Kidney epithelial cell (primary cell): ENCODE data around the gene CSPG4. TPM values are rescaled to one million over a fixed set of nuclear protein-coding genes. Genes with fewer than 3 reads are reported as not detected.
"Not testable (repeated sequence)": the region's sequence is repeated elsewhere in the genome, so short reads cannot be mapped to it uniquely, and the experiment has no call there.

Experiments
- DNase-seq: peaks from one replicate; pipeline ENCODE4 v3.0.0-alpha.2; 2010; ENCODE audit warnings: low read depth
- H3K27me3 ChIP-seq: 2 replicates; pipeline ENCODE4 v1.6.0; 2011; ENCODE audit warnings: low read length; ENCODE audit not compliant: control insufficient read depth, insufficient read depth
- H3K36me3 ChIP-seq: 2 replicates; pipeline ENCODE4 v1.5.1; 2011; ENCODE audit warnings: low read length; ENCODE audit not compliant: control insufficient read depth, insufficient read depth
- H3K4me3 ChIP-seq: 2 replicates; pipeline ENCODE4 v1.5.1; 2011; ENCODE audit warnings: low read depth, mild to moderate bottlenecking, control low read depth, low read length
- total RNA-seq: library from RNA; depleted of rRNA; stranded (reverse); fragments of >200 nt; gene quantifications from 2 replicates; pipeline ENCODE4 v1.2.3, GENCODE V29; 2015
- TF ChIP-seq, protein P1 (sequence below): IDR thresholded peaks from 2 replicates; pipeline ENCODE4 v1.5.1; 2011; ENCODE audit warnings: mild to moderate bottlenecking, moderate library complexity, low read length, control low read depth, inconsistent platforms; ENCODE audit not compliant: insufficient read depth, poor library complexity, severe bottlenecking

Gene CSPG4
- total RNA-seq, 1 donor from 2014 or later, result 1.7 TPM

DNA sequence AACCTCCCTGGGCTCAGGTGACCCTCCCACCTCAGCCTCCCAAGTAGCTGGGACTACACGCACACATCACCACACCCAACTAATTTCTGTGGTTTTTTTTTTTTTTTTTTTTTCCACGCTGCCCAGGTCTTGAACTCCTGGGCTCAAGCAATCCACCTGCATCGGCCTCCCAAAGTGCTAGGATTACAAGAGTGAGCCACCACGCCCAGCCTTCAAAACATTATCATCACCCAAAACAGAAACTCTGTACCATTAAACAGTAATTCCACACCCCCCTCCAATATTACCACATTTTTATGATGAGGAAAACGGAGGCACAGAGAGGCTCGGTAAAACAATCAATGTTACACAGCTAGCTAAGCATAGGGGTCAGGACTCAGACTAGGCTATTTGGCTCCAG is 76.6 kb downstream of the CSPG4 start:
- Histone ChIP-seq H3K36me3 (no peaks in the 10 kb centered on the region), H3K4me3 (no peak overlapping the region), H3K27me3 (no peaks in the 10 kb centered on the region)
- TF ChIP-seq, protein P1, sequence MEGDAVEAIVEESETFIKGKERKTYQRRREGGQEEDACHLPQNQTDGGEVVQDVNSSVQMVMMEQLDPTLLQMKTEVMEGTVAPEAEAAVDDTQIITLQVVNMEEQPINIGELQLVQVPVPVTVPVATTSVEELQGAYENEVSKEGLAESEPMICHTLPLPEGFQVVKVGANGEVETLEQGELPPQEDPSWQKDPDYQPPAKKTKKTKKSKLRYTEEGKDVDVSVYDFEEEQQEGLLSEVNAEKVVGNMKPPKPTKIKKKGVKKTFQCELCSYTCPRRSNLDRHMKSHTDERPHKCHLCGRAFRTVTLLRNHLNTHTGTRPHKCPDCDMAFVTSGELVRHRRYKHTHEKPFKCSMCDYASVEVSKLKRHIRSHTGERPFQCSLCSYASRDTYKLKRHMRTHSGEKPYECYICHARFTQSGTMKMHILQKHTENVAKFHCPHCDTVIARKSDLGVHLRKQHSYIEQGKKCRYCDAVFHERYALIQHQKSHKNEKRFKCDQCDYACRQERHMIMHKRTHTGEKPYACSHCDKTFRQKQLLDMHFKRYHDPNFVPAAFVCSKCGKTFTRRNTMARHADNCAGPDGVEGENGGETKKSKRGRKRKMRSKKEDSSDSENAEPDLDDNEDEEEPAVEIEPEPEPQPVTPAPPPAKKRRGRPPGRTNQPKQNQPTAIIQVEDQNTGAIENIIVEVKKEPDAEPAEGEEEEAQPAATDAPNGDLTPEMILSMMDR, result no peak
- DNase-seq, result no peak

GRCh38 chr15:75633922-75634321 is 78.7 kb downstream of the CSPG4 start:
- not testable (repeated sequence) for H3K36me3 ChIP-seq, H3K27me3 ChIP-seq, DNase-seq, H3K4me3 ChIP-seq

DNA sequence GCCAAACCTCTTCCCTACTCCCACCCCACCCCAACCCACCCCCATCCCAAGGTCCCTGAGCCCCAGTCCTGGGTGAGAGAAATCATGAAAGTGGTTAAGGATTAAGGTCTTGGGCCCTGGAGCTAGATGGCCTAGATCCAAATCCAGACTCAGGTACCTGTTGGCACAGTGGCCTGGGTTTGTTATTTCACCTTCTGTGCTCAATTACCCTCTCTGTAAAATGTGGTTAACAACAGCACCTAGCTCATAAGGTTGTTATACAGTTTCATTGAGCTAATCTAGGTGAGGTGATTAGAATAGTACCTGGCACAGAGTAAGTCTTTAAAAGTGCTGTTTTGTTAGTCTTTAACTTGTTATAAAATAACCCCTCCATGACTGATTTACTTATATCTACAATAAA is 80.7 kb downstream of the CSPG4 start:
- TF ChIP-seq, protein P1, result no peak
- H3K4me3 ChIP-seq, result no peak overlapping the region
- no peak for DNase-seq
- H3K27me3 ChIP-seq, result no peaks in the 10 kb centered on the region
- no peaks in the 10 kb centered on the region for H3K36me3 ChIP-seq

DNA sequence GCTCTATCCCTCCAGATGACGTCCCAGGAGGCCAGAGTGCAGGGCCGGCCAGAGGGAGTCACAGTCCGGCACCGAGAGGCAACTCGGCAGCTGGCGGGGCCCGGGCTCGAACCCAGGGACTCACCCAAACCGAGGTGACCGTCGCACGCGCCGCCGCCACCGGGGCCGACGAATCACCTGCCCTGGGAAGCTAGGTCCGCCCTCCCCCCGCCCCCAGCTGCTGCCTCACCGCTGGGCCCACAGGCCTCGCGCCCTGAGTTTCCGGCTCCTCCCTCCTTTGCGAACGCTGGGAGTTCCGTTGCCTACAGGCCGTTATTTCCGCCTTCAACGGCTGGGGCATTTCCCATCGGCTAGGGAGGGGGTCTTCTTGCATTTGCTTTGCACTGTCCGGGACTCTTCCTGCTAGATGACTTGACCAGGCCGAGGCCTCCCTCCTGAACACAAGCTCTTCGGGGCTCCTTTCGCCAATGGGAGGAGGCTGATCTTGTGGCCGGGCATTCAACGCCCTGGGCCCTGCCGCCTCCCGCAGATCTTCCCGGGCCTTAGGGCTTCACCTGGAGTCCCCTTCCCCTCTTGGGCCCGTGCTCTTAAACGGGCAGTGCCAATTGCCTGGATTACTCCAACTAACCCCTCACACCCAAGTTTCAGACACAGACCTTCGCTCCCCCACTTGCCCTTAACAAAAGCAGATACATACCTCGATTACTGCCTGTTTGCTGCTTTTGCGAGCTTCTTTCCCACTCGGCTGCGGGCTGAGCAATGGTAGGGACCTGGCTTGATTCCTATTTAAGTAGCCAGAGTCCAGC is 86.9 kb downstream of the CSPG4 start, which contains the start of gene SNUPN:
TSS of gene SNUPN (minus strand) at position 184 of the 806 bp plus-strand sequence. CDS start 4,674 bp downstream, outside the sequence.
- no peaks in the 10 kb centered on the region for H3K36me3 ChIP-seq
- no peaks in the 10 kb centered on the region for H3K27me3 ChIP-seq
- peak within 1 kb of the TSS; percentile 92 for H3K4me3 ChIP-seq
- TF ChIP-seq, protein P1, result no peak
- no peak for DNase-seq

Other genes with a start within 250 kb of the CSPG4 start
- gene PTPN9, start 133.5 kb downstream of the CSPG4 start, total RNA-seq, result 37.2 and 39.0 TPM in 2 replicates
- gene SNUPN, start 87.1 kb downstream of the CSPG4 start, total RNA-seq, result 17.4 and 21.3 TPM in 2 replicates
- 95.9 and 97.7 TPM in 2 replicates for gene IMP3, start 72.6 kb downstream of the CSPG4 start, total RNA-seq
- gene SNX33, start 64.9 kb downstream of the CSPG4 start, total RNA-seq, result 23.4 and 25.7 TPM in 2 replicates
- 39.3 and 43.0 TPM in 2 replicates for gene UBE2Q2, start 130.6 kb upstream of the CSPG4 start, total RNA-seq
- gene FBXO22, start 191.0 kb upstream of the CSPG4 start, total RNA-seq, result 25.1 and 33.4 TPM in 2 replicates